ENCODE measurements around the gene HDGF. TPM values are rescaled to one million over a fixed set of nuclear protein-coding genes. Genes with fewer than 3 reads are reported as not detected.

The HDGF gene
- total and polyA plus RNA-seq, 2 experiments from 2014 or later: 106 to 251 TPM

DNA sequence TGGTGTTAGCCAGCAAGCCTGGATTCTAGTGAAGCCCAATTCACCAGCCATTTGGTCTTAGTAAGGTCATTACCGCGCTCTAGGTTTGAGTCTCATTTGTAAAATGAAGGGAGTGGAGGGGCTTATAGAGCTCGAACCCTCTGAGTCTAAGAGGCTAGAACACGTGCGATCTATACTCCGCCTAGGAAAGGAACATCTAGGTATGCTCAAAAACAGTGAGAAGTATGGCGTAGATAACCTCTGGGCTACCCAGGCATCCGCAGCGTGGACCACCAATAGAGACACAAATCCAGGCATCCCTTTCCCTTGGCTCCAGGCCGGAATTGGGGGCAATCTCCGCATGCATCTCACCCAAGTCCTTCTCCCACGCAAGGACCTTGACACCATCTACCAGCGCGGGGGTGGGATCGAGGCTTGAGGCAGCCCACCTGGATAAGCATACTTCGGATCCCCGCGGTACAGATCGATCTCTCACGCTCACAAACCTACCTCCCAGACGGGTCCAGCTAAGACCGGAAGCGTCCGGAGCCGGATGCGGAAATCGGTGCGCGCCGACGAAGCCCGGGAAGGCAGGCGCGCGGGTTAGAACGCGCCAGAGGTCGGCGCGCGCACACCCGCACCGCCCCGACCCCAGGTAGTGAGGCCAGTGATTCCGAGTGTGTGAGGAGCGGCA lies 23.4 kb downstream of the HDGF start, which contains the start of gene METTL25B:
TSS of gene METTL25B (plus strand) at position 544 of the 673 bp plus-strand sequence. CDS start 636 bp downstream, outside the sequence.
- peaks cover 14% of the 10 kb centered on the region for H3K36me3 ChIP-seq (ENCODE audit: insufficient read depth)
- peaks cover 38% of the 10 kb centered on the region for H4K20me1 ChIP-seq (replicated peaks; ENCODE audit: insufficient read depth)
- Mint-ChIP-seq H3K27me3 (ENCODE audit: insufficient read depth, low read depth, poor library complexity) (peaks cover 5% of the 10 kb centered on the region), H3K4me3 (no peak within 1 kb of the TSS; the same call in 2 of the 3 replicates), H3K27ac (peak within 1 kb of the TSS; percentile 97), H3K9me3 (no peaks in the 10 kb centered on the region), H3K4me1 (peaks cover 13% of the 10 kb centered on the region), H3K36me3 (ENCODE audit: low read depth) (peaks cover 21% of the 10 kb centered on the region)
- H3K4me3 ChIP-seq: peak within 1 kb of the TSS; percentile 96
- H3K9me2 ChIP-seq (ENCODE audit: insufficient read depth): no peaks in the 10 kb centered on the region
- TF ChIP-seq CREB1 (CRISPR knock-in tag; IDR thresholded peaks at IDR 0.05; ENCODE audit: low read depth) (peak; percentile 52), EZH2 (IDR thresholded peaks at IDR 0.05; ENCODE audit: low read depth, unreplicated experiment) (no peak), POLR2AphosphoS5 (IDR thresholded peaks at IDR 0.05; ENCODE audit: low read depth) (peak; percentile 61; the same call in 1 of the 2 replicates)
- peak within 1 kb of the TSS; percentile 64; the same call in 1 of the 2 replicates for H2AFZ ChIP-seq
- peak within 1 kb of the TSS; percentile 90 for H3K27ac ChIP-seq (ENCODE audit: low read depth)
- DNase-seq (ENCODE audit: low spot score) (peak; percentile 93), ATAC-seq (peak; percentile 75)
- peaks cover 28% of the 10 kb centered on the region for H3K4me1 ChIP-seq (ENCODE audit: insufficient read depth)
- H3F3A ChIP-seq (replicated peaks; ENCODE audit: low read depth): peaks cover 34% of the 10 kb centered on the region; the same call in 1 of the 2 replicates
- H3K27me3 ChIP-seq (ENCODE audit: insufficient read depth): no peaks in the 10 kb centered on the region
- H3K4me2 ChIP-seq: peak within 1 kb of the TSS; percentile 95
- peaks cover 64% of the 10 kb centered on the region for H3K79me2 ChIP-seq (replicated peaks; ENCODE audit: insufficient read depth)

- Histone ChIP-seq H3K4me2 (peak overlapping the region; percentile 95), H3K27ac (ENCODE audit: low read depth) (peak overlapping the region; percentile 88; the same call in 1 of the 2 replicates), H3F3A (replicated peaks; ENCODE audit: low read depth) (peaks cover 37% of the 10 kb centered on the region), H2AFZ (no peak overlapping the region), H3K4me1 (ENCODE audit: insufficient read depth) (peaks cover 28% of the 10 kb centered on the region), H3K4me3 (peak overlapping the region; percentile 96), H3K36me3 (ENCODE audit: insufficient read depth) (peaks cover 19% of the 10 kb centered on the region), H4K20me1 (replicated peaks; ENCODE audit: insufficient read depth) (peaks cover 43% of the 10 kb centered on the region), H3K9me2 (ENCODE audit: insufficient read depth) (no peaks in the 10 kb centered on the region), H3K79me2 (replicated peaks; ENCODE audit: insufficient read depth) (peaks cover 69% of the 10 kb centered on the region), H3K27me3 (ENCODE audit: insufficient read depth) (no peaks in the 10 kb centered on the region)
- no peaks in the 10 kb centered on the region for H3K9me3 Mint-ChIP-seq
- DNase-seq (ENCODE audit: low spot score) (no peak), ATAC-seq (no peak)
- peaks cover 4% of the 10 kb centered on the region for H3K27me3 Mint-ChIP-seq (ENCODE audit: insufficient read depth, low read depth, poor library complexity)
- H3K4me1 Mint-ChIP-seq: peaks cover 13% of the 10 kb centered on the region
- no peak overlapping the region for H3K4me3 Mint-ChIP-seq
- H3K36me3 Mint-ChIP-seq (ENCODE audit: low read depth): peaks cover 22% of the 10 kb centered on the region
- H3K27ac Mint-ChIP-seq: peak overlapping the region; percentile 97
- TF ChIP-seq, protein P1, sequence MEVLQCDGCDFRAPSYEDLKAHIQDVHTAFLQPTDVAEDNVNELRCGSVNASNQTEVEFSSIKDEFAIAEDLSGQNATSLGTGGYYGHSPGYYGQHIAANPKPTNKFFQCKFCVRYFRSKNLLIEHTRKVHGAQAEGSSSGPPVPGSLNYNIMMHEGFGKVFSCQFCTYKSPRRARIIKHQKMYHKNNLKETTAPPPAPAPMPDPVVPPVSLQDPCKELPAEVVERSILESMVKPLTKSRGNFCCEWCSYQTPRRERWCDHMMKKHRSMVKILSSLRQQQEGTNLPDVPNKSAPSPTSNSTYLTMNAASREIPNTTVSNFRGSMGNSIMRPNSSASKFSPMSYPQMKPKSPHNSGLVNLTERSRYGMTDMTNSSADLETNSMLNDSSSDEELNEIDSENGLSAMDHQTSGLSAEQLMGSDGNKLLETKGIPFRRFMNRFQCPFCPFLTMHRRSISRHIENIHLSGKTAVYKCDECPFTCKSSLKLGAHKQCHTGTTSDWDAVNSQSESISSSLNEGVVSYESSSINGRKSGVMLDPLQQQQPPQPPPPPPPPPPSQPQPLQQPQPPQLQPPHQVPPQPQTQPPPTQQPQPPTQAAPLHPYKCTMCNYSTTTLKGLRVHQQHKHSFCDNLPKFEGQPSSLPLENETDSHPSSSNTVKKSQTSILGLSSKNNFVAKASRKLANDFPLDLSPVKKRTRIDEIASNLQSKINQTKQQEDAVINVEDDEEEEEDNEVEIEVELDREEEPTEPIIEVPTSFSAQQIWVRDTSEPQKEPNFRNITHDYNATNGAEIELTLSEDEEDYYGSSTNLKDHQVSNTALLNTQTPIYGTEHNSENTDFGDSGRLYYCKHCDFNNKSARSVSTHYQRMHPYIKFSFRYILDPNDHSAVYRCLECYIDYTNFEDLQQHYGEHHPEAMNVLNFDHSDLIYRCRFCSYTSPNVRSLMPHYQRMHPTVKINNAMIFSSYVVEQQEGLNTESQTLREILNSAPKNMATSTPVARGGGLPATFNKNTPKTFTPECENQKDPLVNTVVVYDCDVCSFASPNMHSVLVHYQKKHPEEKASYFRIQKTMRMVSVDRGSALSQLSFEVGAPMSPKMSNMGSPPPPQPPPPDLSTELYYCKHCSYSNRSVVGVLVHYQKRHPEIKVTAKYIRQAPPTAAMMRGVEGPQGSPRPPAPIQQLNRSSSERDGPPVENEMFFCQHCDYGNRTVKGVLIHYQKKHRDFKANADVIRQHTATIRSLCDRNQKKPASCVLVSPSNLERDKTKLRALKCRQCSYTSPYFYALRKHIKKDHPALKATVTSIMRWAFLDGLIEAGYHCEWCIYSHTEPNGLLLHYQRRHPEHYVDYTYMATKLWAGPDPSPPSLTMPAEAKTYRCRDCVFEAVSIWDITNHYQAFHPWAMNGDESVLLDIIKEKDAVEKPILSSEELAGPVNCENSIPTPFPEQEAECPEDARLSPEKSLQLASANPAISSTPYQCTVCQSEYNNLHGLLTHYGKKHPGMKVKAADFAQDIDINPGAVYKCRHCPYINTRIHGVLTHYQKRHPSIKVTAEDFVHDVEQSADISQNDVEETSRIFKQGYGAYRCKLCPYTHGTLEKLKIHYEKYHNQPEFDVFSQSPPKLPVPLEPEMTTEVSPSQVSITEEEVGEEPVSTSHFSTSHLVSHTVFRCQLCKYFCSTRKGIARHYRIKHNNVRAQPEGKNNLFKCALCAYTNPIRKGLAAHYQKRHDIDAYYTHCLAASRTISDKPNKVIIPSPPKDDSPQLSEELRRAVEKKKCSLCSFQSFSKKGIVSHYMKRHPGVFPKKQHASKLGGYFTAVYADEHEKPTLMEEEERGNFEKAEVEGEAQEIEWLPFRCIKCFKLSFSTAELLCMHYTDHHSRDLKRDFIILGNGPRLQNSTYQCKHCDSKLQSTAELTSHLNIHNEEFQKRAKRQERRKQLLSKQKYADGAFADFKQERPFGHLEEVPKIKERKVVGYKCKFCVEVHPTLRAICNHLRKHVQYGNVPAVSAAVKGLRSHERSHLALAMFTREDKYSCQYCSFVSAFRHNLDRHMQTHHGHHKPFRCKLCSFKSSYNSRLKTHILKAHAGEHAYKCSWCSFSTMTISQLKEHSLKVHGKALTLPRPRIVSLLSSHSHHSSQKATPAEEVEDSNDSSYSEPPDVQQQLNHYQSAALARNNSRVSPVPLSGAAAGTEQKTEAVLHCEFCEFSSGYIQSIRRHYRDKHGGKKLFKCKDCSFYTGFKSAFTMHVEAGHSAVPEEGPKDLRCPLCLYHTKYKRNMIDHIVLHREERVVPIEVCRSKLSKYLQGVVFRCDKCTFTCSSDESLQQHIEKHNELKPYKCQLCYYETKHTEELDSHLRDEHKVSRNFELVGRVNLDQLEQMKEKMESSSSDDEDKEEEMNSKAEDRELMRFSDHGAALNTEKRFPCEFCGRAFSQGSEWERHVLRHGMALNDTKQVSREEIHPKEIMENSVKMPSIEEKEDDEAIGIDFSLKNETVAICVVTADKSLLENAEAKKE (CRISPR knock-in tag; IDR thresholded peaks at IDR 0.05): no peak
- TF ChIP-seq EZH2 (IDR thresholded peaks at IDR 0.05; ENCODE audit: low read depth, unreplicated experiment) (no peak), CREB1 (CRISPR knock-in tag; IDR thresholded peaks at IDR 0.05; ENCODE audit: low read depth) (no peak), ZNF331 (CRISPR knock-in tag; IDR thresholded peaks at IDR 0.05; ENCODE audit: low read depth) (no peak)
- TF ChIP-seq, protein P2, sequence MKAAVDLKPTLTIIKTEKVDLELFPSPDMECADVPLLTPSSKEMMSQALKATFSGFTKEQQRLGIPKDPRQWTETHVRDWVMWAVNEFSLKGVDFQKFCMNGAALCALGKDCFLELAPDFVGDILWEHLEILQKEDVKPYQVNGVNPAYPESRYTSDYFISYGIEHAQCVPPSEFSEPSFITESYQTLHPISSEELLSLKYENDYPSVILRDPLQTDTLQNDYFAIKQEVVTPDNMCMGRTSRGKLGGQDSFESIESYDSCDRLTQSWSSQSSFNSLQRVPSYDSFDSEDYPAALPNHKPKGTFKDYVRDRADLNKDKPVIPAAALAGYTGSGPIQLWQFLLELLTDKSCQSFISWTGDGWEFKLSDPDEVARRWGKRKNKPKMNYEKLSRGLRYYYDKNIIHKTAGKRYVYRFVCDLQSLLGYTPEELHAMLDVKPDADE (IDR thresholded peaks at IDR 0.05): no peak
- TF ChIP-seq, protein P3, sequence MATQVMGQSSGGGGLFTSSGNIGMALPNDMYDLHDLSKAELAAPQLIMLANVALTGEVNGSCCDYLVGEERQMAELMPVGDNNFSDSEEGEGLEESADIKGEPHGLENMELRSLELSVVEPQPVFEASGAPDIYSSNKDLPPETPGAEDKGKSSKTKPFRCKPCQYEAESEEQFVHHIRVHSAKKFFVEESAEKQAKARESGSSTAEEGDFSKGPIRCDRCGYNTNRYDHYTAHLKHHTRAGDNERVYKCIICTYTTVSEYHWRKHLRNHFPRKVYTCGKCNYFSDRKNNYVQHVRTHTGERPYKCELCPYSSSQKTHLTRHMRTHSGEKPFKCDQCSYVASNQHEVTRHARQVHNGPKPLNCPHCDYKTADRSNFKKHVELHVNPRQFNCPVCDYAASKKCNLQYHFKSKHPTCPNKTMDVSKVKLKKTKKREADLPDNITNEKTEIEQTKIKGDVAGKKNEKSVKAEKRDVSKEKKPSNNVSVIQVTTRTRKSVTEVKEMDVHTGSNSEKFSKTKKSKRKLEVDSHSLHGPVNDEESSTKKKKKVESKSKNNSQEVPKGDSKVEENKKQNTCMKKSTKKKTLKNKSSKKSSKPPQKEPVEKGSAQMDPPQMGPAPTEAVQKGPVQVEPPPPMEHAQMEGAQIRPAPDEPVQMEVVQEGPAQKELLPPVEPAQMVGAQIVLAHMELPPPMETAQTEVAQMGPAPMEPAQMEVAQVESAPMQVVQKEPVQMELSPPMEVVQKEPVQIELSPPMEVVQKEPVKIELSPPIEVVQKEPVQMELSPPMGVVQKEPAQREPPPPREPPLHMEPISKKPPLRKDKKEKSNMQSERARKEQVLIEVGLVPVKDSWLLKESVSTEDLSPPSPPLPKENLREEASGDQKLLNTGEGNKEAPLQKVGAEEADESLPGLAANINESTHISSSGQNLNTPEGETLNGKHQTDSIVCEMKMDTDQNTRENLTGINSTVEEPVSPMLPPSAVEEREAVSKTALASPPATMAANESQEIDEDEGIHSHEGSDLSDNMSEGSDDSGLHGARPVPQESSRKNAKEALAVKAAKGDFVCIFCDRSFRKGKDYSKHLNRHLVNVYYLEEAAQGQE (IDR thresholded peaks at IDR 0.05; ENCODE audit: unreplicated experiment): no peak
Observed at GRCh38 chr1:156727492-156727891, 24.0 kb downstream of the HDGF start.

Data from GM23338 (cell line).